Caco-2 (cell line): ENCODE measurements around the gene USP25. TPM values are rescaled to one million over a fixed set of nuclear protein-coding genes. Genes with fewer than 3 reads are reported as not detected.

Experiments
- BruUV-seq: library from RNA; stranded (reverse); fragments of 400-500 nt; replicated peaks from 2 replicates; lab custom pipeline; 2021; lab: Mats Ljungman, UMichigan
- CTCF ChIA-PET: fragments of 300-600 bp; sonication (Branson Sonifier 250); formaldehyde crosslinking; loops from one replicate; lab custom pipeline; 2022; ENCODE audit warnings: antibody characterized with exemption; lab: Charles Lee
- POLR2A ChIA-PET: fragments of 300-600 bp; sonication (Branson Sonifier 250); formaldehyde crosslinking; loops from one replicate; lab custom pipeline; 2022; ENCODE audit warnings: antibody characterized with exemption; lab: Charles Lee
- DNase-seq, 2 experiments: peaks; one replicate each; pipeline versions ENCODE4 v3.0.0 to v3.0.0-alpha.2; 2020 to 2022
- H3K27me3 ChIP-seq: replicated peaks from 2 replicates; pipeline ENCODE4 v1.6.0; 2011; ENCODE audit warnings: low read length; ENCODE audit not compliant: control insufficient read depth, insufficient read depth
- H3K36me3 ChIP-seq: 2 replicates; pipeline ENCODE4 v1.5.1; 2011; ENCODE audit warnings: low read length; ENCODE audit not compliant: control insufficient read depth, insufficient read depth
- H3K4me1 ChIP-seq: fragments of 250-450 bp; sonication (Bioruptor Pico); 2 replicates; pipeline ENCODE4 v1.5.1; 2020; ENCODE audit warnings: mild to moderate bottlenecking
- H3K4me3 ChIP-seq: 2 replicates; pipeline ENCODE4 v1.5.1; 2011; ENCODE audit warnings: low read depth, mild to moderate bottlenecking, control low read depth, low read length
- H3K9me3 ChIP-seq: fragments of 250-450 bp; sonication (Bioruptor Pico); 2 replicates; pipeline ENCODE4 v1.5.1; 2020; ENCODE audit warnings: mild to moderate bottlenecking, moderate library complexity
- H3K27ac Mint-ChIP-seq: one replicate; pipeline ENCODE4 v1.8.0; 2022; ENCODE audit warnings: mixed read lengths; ENCODE audit not compliant: unreplicated experiment
- H3K27me3 Mint-ChIP-seq: one replicate; pipeline ENCODE4 v1.8.0; 2022; ENCODE audit warnings: mixed read lengths; ENCODE audit not compliant: insufficient read depth, unreplicated experiment
- H3K36me3 Mint-ChIP-seq: one replicate; pipeline ENCODE4 v1.8.0; 2022; ENCODE audit warnings: mild to moderate bottlenecking, mixed read lengths; ENCODE audit not compliant: insufficient read depth, unreplicated experiment
- H3K4me1 Mint-ChIP-seq: one replicate; pipeline ENCODE4 v1.8.0; 2022; ENCODE audit warnings: low read depth, mixed read lengths; ENCODE audit not compliant: unreplicated experiment
- H3K4me3 Mint-ChIP-seq: one replicate; pipeline ENCODE4 v1.8.0; 2022; ENCODE audit warnings: mild to moderate bottlenecking, moderate library complexity, mixed read lengths; ENCODE audit not compliant: unreplicated experiment
- H3K9me3 Mint-ChIP-seq: one replicate; pipeline ENCODE4 v1.8.0; 2022; ENCODE audit warnings: mixed read lengths; ENCODE audit not compliant: unreplicated experiment
- intact Hi-C: fragments of 100-400 bp; cut with micrococcal nuclease; formaldehyde crosslinking; loops from one replicate; pipeline ENCODE4 v1.10.0; 2022; ENCODE audit not compliant: unreplicated experiment
- total RNA-seq: library from RNA; stranded (reverse); gene quantifications from 2 replicates; pipeline ENCODE4 v1.2.3, GENCODE V29; 2022
- TF ChIP-seq, protein P1 (sequence below), 2 experiments: fragments of 200-600 bp in 1 of 2; IDR thresholded peaks; 1 replicate in 1 of 2; 2 replicates in 1 of 2; pipeline versions ENCODE4 v1.5.1 to v1.8.0; 2011 to 2022; ENCODE audit warnings: antibody characterized with exemption in 1 of 2, control low read depth in 1 of 2, inconsistent platforms in 1 of 2, low read depth in 1 of 2, low read length in 1 of 2, mild to moderate bottlenecking in 1 of 2, moderate library complexity in 1 of 2; ENCODE audit not compliant: insufficient read depth in 1 of 2, severe bottlenecking in 1 of 2, unreplicated experiment in 1 of 2

Gene USP25
- total RNA-seq, 1 experiment from 2014 or later = 44.3 TPM

- CTCF ChIA-PET = no interaction called here
- TF ChIP-seq, protein P1, sequence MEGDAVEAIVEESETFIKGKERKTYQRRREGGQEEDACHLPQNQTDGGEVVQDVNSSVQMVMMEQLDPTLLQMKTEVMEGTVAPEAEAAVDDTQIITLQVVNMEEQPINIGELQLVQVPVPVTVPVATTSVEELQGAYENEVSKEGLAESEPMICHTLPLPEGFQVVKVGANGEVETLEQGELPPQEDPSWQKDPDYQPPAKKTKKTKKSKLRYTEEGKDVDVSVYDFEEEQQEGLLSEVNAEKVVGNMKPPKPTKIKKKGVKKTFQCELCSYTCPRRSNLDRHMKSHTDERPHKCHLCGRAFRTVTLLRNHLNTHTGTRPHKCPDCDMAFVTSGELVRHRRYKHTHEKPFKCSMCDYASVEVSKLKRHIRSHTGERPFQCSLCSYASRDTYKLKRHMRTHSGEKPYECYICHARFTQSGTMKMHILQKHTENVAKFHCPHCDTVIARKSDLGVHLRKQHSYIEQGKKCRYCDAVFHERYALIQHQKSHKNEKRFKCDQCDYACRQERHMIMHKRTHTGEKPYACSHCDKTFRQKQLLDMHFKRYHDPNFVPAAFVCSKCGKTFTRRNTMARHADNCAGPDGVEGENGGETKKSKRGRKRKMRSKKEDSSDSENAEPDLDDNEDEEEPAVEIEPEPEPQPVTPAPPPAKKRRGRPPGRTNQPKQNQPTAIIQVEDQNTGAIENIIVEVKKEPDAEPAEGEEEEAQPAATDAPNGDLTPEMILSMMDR (IDR thresholded peaks at IDR 0.05; ENCODE audit: insufficient read depth in 1 of 2, low read depth in 1 of 2, low read length in 1 of 2, severe bottlenecking in 1 of 2, unreplicated experiment in 1 of 2) = no peak
- no peaks in the 10 kb centered on the region for H3K27me3 ChIP-seq
- H3K27me3 Mint-ChIP-seq = no peaks in the 10 kb centered on the region
- no peaks in the 10 kb centered on the region for H3K9me3 Mint-ChIP-seq
- H3K4me3 ChIP-seq = no peak overlapping the region
- no TSS peak for BruUV-seq
- H3K4me3 Mint-ChIP-seq = no peak overlapping the region
- no peaks in the 10 kb centered on the region for H3K36me3 ChIP-seq
- H3K27ac Mint-ChIP-seq = no peak overlapping the region
- H3K4me1 Mint-ChIP-seq = peaks cover 7% of the 10 kb centered on the region
- H3K9me3 ChIP-seq = no peaks in the 10 kb centered on the region
- DNase-seq = no peak
- no peaks in the 10 kb centered on the region for H3K4me1 ChIP-seq
- peaks cover 45% of the 10 kb centered on the region for H3K36me3 Mint-ChIP-seq
- POLR2A ChIA-PET = no interaction called here
- intact Hi-C loops = no loop called here
These were observed 123.3 kb downstream of the USP25 start for GRCh38 chr21:15853126-15853525.

DNA sequence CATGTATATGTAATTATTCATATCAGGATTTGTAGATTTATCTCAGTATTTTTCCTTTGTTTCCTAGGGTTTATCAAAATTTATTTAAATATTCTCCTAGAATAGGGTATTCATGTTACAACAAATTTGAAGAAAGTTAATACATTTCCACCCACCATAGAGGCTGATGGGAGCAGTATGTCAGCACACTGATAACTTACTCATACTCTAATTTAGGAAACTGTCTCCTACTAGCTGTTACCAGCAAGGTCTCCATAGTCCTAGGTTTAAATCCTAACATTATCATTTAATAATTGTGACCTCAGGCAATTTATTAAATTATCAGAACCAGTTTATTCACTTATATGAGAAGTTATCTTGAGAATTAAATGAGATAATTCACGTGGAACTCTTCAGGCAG lies 127.0 kb downstream of the USP25 start:
- H3K4me1 ChIP-seq = no peaks in the 10 kb centered on the region
- Mint-ChIP-seq H3K27me3 (no peaks in the 10 kb centered on the region), H3K27ac (no peak overlapping the region), H3K36me3 (peaks cover 33% of the 10 kb centered on the region), H3K4me1 (no peaks in the 10 kb centered on the region), H3K4me3 (no peak overlapping the region), H3K9me3 (no peaks in the 10 kb centered on the region)
- H3K4me3 ChIP-seq = no peak overlapping the region
- no peaks in the 10 kb centered on the region for H3K27me3 ChIP-seq
- no peaks in the 10 kb centered on the region for H3K9me3 ChIP-seq
- intact Hi-C loops = no loop called here
- TF ChIP-seq, protein P1 (IDR thresholded peaks at IDR 0.05; ENCODE audit: insufficient read depth in 1 of 2, low read depth in 1 of 2, low read length in 1 of 2, severe bottlenecking in 1 of 2, unreplicated experiment in 1 of 2) = no peak
- ChIA-PET CTCF (no interaction called here), POLR2A (no interaction called here)
- no TSS peak for BruUV-seq
- H3K36me3 ChIP-seq = no peaks in the 10 kb centered on the region
- DNase-seq = no peak

- no peaks in the 10 kb centered on the region for H3K4me1 ChIP-seq
- BruUV-seq = no TSS peak
- no peaks in the 10 kb centered on the region for H3K27me3 ChIP-seq
- H3K4me3 ChIP-seq = no peak overlapping the region
- POLR2A ChIA-PET = no interaction called here
- TF ChIP-seq, protein P1 (IDR thresholded peaks at IDR 0.05; ENCODE audit: insufficient read depth in 1 of 2, low read depth in 1 of 2, low read length in 1 of 2, severe bottlenecking in 1 of 2, unreplicated experiment in 1 of 2) = no peak
- H3K36me3 ChIP-seq = no peaks in the 10 kb centered on the region
- Mint-ChIP-seq H3K27ac (no peak overlapping the region), H3K27me3 (no peaks in the 10 kb centered on the region), H3K36me3 (peaks cover 27% of the 10 kb centered on the region), H3K4me3 (no peak overlapping the region), H3K4me1 (no peaks in the 10 kb centered on the region), H3K9me3 (no peaks in the 10 kb centered on the region)
- CTCF ChIA-PET = no interaction called here
- no peaks in the 10 kb centered on the region for H3K9me3 ChIP-seq
- intact Hi-C loops = no loop called here
- no peak for DNase-seq
These were observed 128.0 kb downstream of the USP25 start for GRCh38 chr21:15857740-15858139.
